Thyroid gland (tissue), 4 donors: ENCODE measurements around the gene CCDC117. TPM values are rescaled to one million over a fixed set of nuclear protein-coding genes. Genes with fewer than 3 reads are reported as not detected.

ENCODE experiments used
- DNase-seq, 2 donors: peaks; one replicate each; pipeline ENCODE4 v3.0.0-alpha.2; 2019
- H3K27ac ChIP-seq, 3 donors: fragments of 200-600 bp; sonication (generic); 1 replicate in 2 of 3; 2 replicates in 1 of 3; pipeline ENCODE4 v1.5.1; 2016 to 2019; ENCODE audit warnings: mild to moderate bottlenecking in 1 of 3, moderate library complexity in 1 of 3
- H3K27me3 ChIP-seq: fragments of 200-600 bp; sonication (generic); one replicate; pipeline ENCODE4 v1.5.1; 2019
- H3K36me3 ChIP-seq, 2 donors: fragments of 200-600 bp; sonication (generic); one replicate each; pipeline ENCODE4 v1.5.1; 2016 to 2019
- H3K4me1 ChIP-seq, 2 donors: fragments of 200-600 bp; sonication (generic); one replicate each; pipeline ENCODE4 v1.5.1; 2017 to 2019
- H3K4me3 ChIP-seq, 3 donors: fragments of 200-600 bp; sonication (generic); replicated peaks in 1 of 3; 1 replicate in 2 of 3; 2 replicates in 1 of 3; pipeline ENCODE4 v1.5.1; 2016; ENCODE audit warnings: mild to moderate bottlenecking in 1 of 3
- H3K9me3 ChIP-seq: fragments of 200-600 bp; sonication (generic); one replicate; pipeline ENCODE4 v1.5.1; 2017
- CTCF ChIP-seq, 6 experiments: fragments of 200-600 bp in 3 of 6; fragments of 450-650 bp in 3 of 6; sonication (generic) in 3 of 6; IDR thresholded peaks; one replicate each; pipeline ENCODE4 v1.5.1; 2016 to 2019; ENCODE audit warnings: antibody characterized with exemption in 6 of 6, mild to moderate bottlenecking in 2 of 6, inconsistent platforms in 1 of 6, moderate library complexity in 1 of 6
- POLR2A ChIP-seq, 2 donors: fragments of 450-650 bp; IDR thresholded peaks; one replicate each; pipeline ENCODE4 v1.6.1; 2017; ENCODE audit warnings: antibody characterized with exemption in 2 of 2, mild to moderate bottlenecking in 2 of 2, moderate library complexity in 1 of 2
- WGBS, 2 donors: methylation state at CpG; one replicate each; pipeline ENCODE4 v1.1.5; 2017; 5-methylcytosine and 5-hydroxymethylcytosine counted together
- intact Hi-C: fragments of 100-400 bp; cut with DNase I; formaldehyde crosslinking; loops from one replicate; pipeline ENCODE4 v1.15.1; 2023
- total RNA-seq, 4 donors: library from RNA; depleted of rRNA; stranded (reverse); fragments of >200 nt; gene quantifications; one replicate each; pipeline ENCODE4 v1.2.3, GENCODE V29; 2016

The CCDC117 gene
- total RNA-seq, 4 donors from 2014 or later, result 21.2 to 40.2 (median 26.5) TPM

GRCh38 chr22:28792491-28793383 lies 20.2 kb downstream of the CCDC117 start:
- Histone ChIP-seq H3K27me3 (no peaks in the 10 kb centered on the region), H3K4me3 (no peak overlapping the region), H3K9me3 (no peaks in the 10 kb centered on the region), H3K36me3 (peaks cover 38 to 42% of the 10 kb centered on the region in 2 donors), H3K4me1 (peaks cover 36 to 37% of the 10 kb centered on the region in 2 donors), H3K27ac (peak overlapping the region in 1 of 3 donors; percentile 39)
- DNase-seq, result peak; percentile 48 to 63
- TF ChIP-seq POLR2A (IDR thresholded peaks at IDR 0.05) (no peak), CTCF (IDR thresholded peaks at IDR 0.05) (no peak)
- intact Hi-C loops, result no loop called here
- WGBS, 2 donors, result 81 to 83% methylated on average over 15 of the region's 15 CpGs

- H3K9me3 ChIP-seq, result no peaks in the 10 kb centered on the region
- peaks cover 38 to 53% of the 10 kb centered on the region in 2 donors for H3K36me3 ChIP-seq
- no peak overlapping the region for H3K4me3 ChIP-seq
- TF ChIP-seq POLR2A (IDR thresholded peaks at IDR 0.05) (no peak), CTCF (IDR thresholded peaks at IDR 0.05) (no peak)
- H3K27ac ChIP-seq, result no peak overlapping the region
- no peaks in the 10 kb centered on the region for H3K27me3 ChIP-seq
- 85 to 88% methylated on average over 4 of the region's 4 CpGs for WGBS, 2 donors
- H3K4me1 ChIP-seq, result peaks cover 40 to 42% of the 10 kb centered on the region in 2 donors
- intact Hi-C loops, result no loop called here
- DNase-seq, result no peak
Measured at GRCh38 chr22:28793976-28794584, 21.6 kb downstream of the CCDC117 start.

GRCh38 chr22:28795071-28795693 lies 22.7 kb downstream of the CCDC117 start:
- Histone ChIP-seq H3K36me3 (peaks cover 38 to 58% of the 10 kb centered on the region in 2 donors), H3K4me3 (no peak overlapping the region), H3K27ac (peak overlapping the region in 1 of 3 donors; percentile 98), H3K4me1 (peaks cover 40 to 42% of the 10 kb centered on the region in 2 donors), H3K27me3 (no peaks in the 10 kb centered on the region), H3K9me3 (no peaks in the 10 kb centered on the region)
- 90 to 92% methylated on average over 6 of the region's 6 CpGs for WGBS, 2 donors
- TF ChIP-seq CTCF (IDR thresholded peaks at IDR 0.05) (no peak), POLR2A (IDR thresholded peaks at IDR 0.05) (no peak)
- no peak for DNase-seq
- intact Hi-C loops, result no loop called here

- no peak for DNase-seq
- Histone ChIP-seq H3K4me3 (no peak overlapping the region), H3K27me3 (no peaks in the 10 kb centered on the region), H3K9me3 (no peaks in the 10 kb centered on the region), H3K4me1 (peaks cover 40 to 42% of the 10 kb centered on the region in 2 donors), H3K27ac (peak overlapping the region in 2 of 3 donors; percentile 22 to 98), H3K36me3 (peaks cover 38 to 59% of the 10 kb centered on the region in 2 donors)
- intact Hi-C loops, result no loop called here
- no peak for TF ChIP-seq CTCF (IDR thresholded peaks at IDR 0.05)
- no peak for TF ChIP-seq POLR2A (IDR thresholded peaks at IDR 0.05)
- 71 to 72% methylated on average over 5 of the region's 5 CpGs for WGBS, 2 donors
Measured at GRCh38 chr22:28795932-28796856, 23.7 kb downstream of the CCDC117 start.
